SK-N-SH (cell line): Measurements from ENCODE around the gene PHC2. TPM values are rescaled to one million over a fixed set of nuclear protein-coding genes. Genes with fewer than 3 reads are reported as not detected.

Experiments
- CTCF ChIA-PET: fragments of 300-600, 350-600 bp; formaldehyde crosslinking; extraction: SDS; loops from one replicate; lab custom pipeline; 2021; lab: Yijun Ruan, JAX
- POLR2A ChIA-PET: fragments of 350-600 bp; sonication (Branson Sonifier 250); formaldehyde crosslinking; extraction: SDS; loops from one replicate; lab custom pipeline; 2020; ENCODE audit warnings: antibody characterized with exemption, inconsistent platforms; lab: Yijun Ruan, JAX
- DNase-seq: peaks from one replicate; pipeline ENCODE4 v3.0.0; 2012
- H2AFZ ChIP-seq: fragments of 200-600 bp; sonication (generic); 2 replicates; pipeline ENCODE4 v1.8.1; 2016; ENCODE audit warnings: antibody characterized with exemption, mild to moderate bottlenecking, low read depth
- H3F3A ChIP-seq: fragments of 200-600 bp; sonication (generic); replicated peaks from 2 replicates; pipeline ENCODE3; 2016; ENCODE audit warnings: antibody characterized with exemption, mild to moderate bottlenecking; ENCODE audit not compliant: insufficient read depth
- H3K27ac ChIP-seq, 2 experiments: fragments of 200-500 bp in 1 of 2; fragments of 200-600 bp in 1 of 2; sonication (Bioruptor generic) in 1 of 2; sonication (generic), shearing (Covaris generic) in 1 of 2; 2 replicates each; pipeline versions ENCODE4 v1.5.1 to v1.6.1; 2014 to 2016; ENCODE audit warnings: low read depth in 2 of 2, inconsistent platforms in 1 of 2, low read length in 1 of 2, mild to moderate bottlenecking in 1 of 2, mixed read lengths in 1 of 2
- H3K27me3 ChIP-seq: fragments of 200-600 bp; sonication (generic), shearing (Covaris generic); 2 replicates; pipeline ENCODE4 v1.6.1; 2016; ENCODE audit warnings: mixed run types; ENCODE audit not compliant: insufficient read depth
- H3K36me3 ChIP-seq, 2 experiments: fragments of 200-500 bp in 1 of 2; fragments of 200-600 bp in 1 of 2; sonication (Bioruptor generic) in 1 of 2; sonication (generic) in 1 of 2; replicated peaks in 1 of 2; 2 replicates each; pipeline versions ENCODE3 to v1.5.1; 2014 to 2016; ENCODE audit warnings: low read length in 1 of 2, mild to moderate bottlenecking in 1 of 2; ENCODE audit not compliant: insufficient read depth in 2 of 2, control insufficient read depth in 1 of 2
- H3K4me1 ChIP-seq, 2 experiments: fragments of 200-500 bp in 1 of 2; fragments of 200-600 bp in 1 of 2; sonication (Bioruptor generic) in 1 of 2; sonication (generic), shearing (Covaris generic) in 1 of 2; 2 replicates each; pipeline versions ENCODE4 v1.5.1 to v1.6.1; 2014 to 2016; ENCODE audit warnings: low read depth in 1 of 2, low read length in 1 of 2, mixed run types in 1 of 2; ENCODE audit not compliant: insufficient read depth in 2 of 2, control insufficient read depth in 1 of 2
- H3K4me2 ChIP-seq: fragments of 200-600 bp; sonication (generic), shearing (Covaris generic); 2 replicates; pipeline ENCODE4 v1.6.1; 2017; ENCODE audit warnings: mixed run types
- H3K4me3 ChIP-seq, 2 experiments: fragments of 200-500 bp in 1 of 2; fragments of 200-600 bp in 1 of 2; sonication (Bioruptor generic) in 1 of 2; sonication (generic), shearing (Covaris generic) in 1 of 2; 2 replicates each; pipeline versions ENCODE4 v1.5.1 to v1.8.1; 2014 to 2016; ENCODE audit warnings: low read depth in 2 of 2, inconsistent platforms in 1 of 2, low read length in 1 of 2, mild to moderate bottlenecking in 1 of 2, mixed read lengths in 1 of 2, moderate library complexity in 1 of 2
- H3K79me2 ChIP-seq: fragments of 200-600 bp; sonication (generic); 2 replicates; pipeline ENCODE4 v1.8.1; 2017; ENCODE audit warnings: mild to moderate bottlenecking; ENCODE audit not compliant: insufficient read depth
- H3K9ac ChIP-seq: fragments of 200-600 bp; sonication (generic); 2 replicates; pipeline ENCODE4 v1.6.1; 2017; ENCODE audit warnings: mixed run types
- H3K9me2 ChIP-seq: fragments of 200-600 bp; sonication (generic); 2 replicates; pipeline ENCODE4 v1.6.1; 2017; ENCODE audit warnings: mixed run types
- H3K9me3 ChIP-seq: fragments of 200-600 bp; sonication (generic); 2 replicates; pipeline ENCODE4 v1.6.1; 2017; ENCODE audit warnings: mixed run types, mild to moderate bottlenecking, moderate library complexity
- H4K20me1 ChIP-seq: fragments of 200-600 bp; sonication (generic); 2 replicates; pipeline ENCODE4 v1.6.1; 2017; ENCODE audit warnings: mild to moderate bottlenecking, mixed run types; ENCODE audit not compliant: insufficient read depth
- CHD2 ChIP-seq: fragments of 150-350 bp; IDR thresholded peaks from 2 replicates; pipeline ENCODE4 v1.6.1; 2018; ENCODE audit warnings: low read length; ENCODE audit not compliant: partially characterized antibody
- ELF1 ChIP-seq: IDR thresholded peaks from 2 replicates; pipeline ENCODE4 v1.4.0; 2012
- FOSL2 ChIP-seq: IDR thresholded peaks from 2 replicates; pipeline ENCODE4 v1.4.0; 2012; ENCODE audit warnings: low read depth, mild to moderate bottlenecking, moderate library complexity, borderline replicate concordance
- GATA2 ChIP-seq: sonication (generic); formaldehyde crosslinking; IDR thresholded peaks from 2 replicates; pipeline ENCODE4 v1.5.0; 2020; ENCODE audit warnings: mild to moderate bottlenecking, missing genetic modification reagents
- JUND ChIP-seq: IDR thresholded peaks from 2 replicates; pipeline ENCODE4 v1.4.0; 2012
- MXI1 ChIP-seq: IDR thresholded peaks from 2 replicates; pipeline ENCODE4 v1.6.1; 2012; ENCODE audit warnings: mild to moderate bottlenecking, low read depth, low read length, improper control_type of control experiment
- NFIC ChIP-seq: IDR thresholded peaks from 2 replicates; pipeline ENCODE4 v1.4.0; 2012; ENCODE audit warnings: borderline replicate concordance
- POLR2AphosphoS5 ChIP-seq: IDR thresholded peaks from 2 replicates; pipeline ENCODE4 v1.6.1; 2012; ENCODE audit warnings: low read depth, low read length
- RAD21 ChIP-seq: IDR thresholded peaks from 2 replicates; pipeline ENCODE4 v1.6.1; 2012; ENCODE audit warnings: mild to moderate bottlenecking, low read length
- REST ChIP-seq: IDR thresholded peaks from 2 replicates; pipeline ENCODE4 v1.6.1; 2012; ENCODE audit warnings: mild to moderate bottlenecking, low read depth, low read length, moderate library complexity
- RXRA ChIP-seq: IDR thresholded peaks from 2 replicates; pipeline ENCODE4 v1.4.0; 2012; ENCODE audit warnings: low read depth, mild to moderate bottlenecking, borderline replicate concordance
- SIN3A ChIP-seq: IDR thresholded peaks from 2 replicates; pipeline ENCODE4 v1.6.1; 2012; ENCODE audit warnings: low read depth, mild to moderate bottlenecking, low read length, moderate library complexity, borderline replicate concordance
- SMC3 ChIP-seq: IDR thresholded peaks from 2 replicates; pipeline ENCODE4 v1.6.1; 2012; ENCODE audit warnings: low read depth, low read length, improper control_type of control experiment
- TAF1 ChIP-seq: IDR thresholded peaks from 2 replicates; pipeline ENCODE4 v1.6.1; 2012; ENCODE audit warnings: low read depth, mild to moderate bottlenecking, low read length, moderate library complexity, borderline replicate concordance
- TCF12 ChIP-seq: IDR thresholded peaks from 2 replicates; pipeline ENCODE4 v1.4.0; 2012
- USF2 ChIP-seq: fragments of 150-350 bp; IDR thresholded peaks from 2 replicates; pipeline ENCODE4 v1.6.1; 2017; ENCODE audit warnings: antibody characterized with exemption, low read length, low read depth, borderline replicate concordance
- WGBS: methylation state at CpG from one replicate; pipeline ENCODE4 v1.1.6; 2017; ENCODE audit warnings: low lambda C conversion rate; 5-methylcytosine and 5-hydroxymethylcytosine counted together
- polyA plus RNA-seq, 3 experiments: library from polyadenylated mRNA; depleted of rRNA; stranded (reverse); fragments of >200 nt; gene quantifications; 2 replicates each; pipeline ENCODE4 v1.2.3, GENCODE V29; 2012
- TF ChIP-seq, protein P1 (sequence below): IDR thresholded peaks from 2 replicates; pipeline ENCODE4 v1.4.0; 2012; ENCODE audit warnings: low read depth, borderline replicate concordance

Gene PHC2
- polyA plus RNA-seq, 1 of the 3 experiments (the other 2 are of a cell fraction): 98.7 TPM

GRCh38 chr1:33446590-33446989 lies 15.7 kb upstream of the PHC2 start:
- no peak overlapping the region for H3K4me2 ChIP-seq
- TF ChIP-seq TAF1 (no peak), RAD21 (no peak), NFIC (no peak), MXI1 (no peak), GATA2 (CRISPR knock-in tag) (no peak), TCF12 (no peak)
- TF ChIP-seq, all 33 proteins: peak for 0
- DNase-seq: no peak
- Histone ChIP-seq H3K4me3 (no peak overlapping the region), H3K79me2 (no peaks in the 10 kb centered on the region), H3F3A (peaks cover 14% of the 10 kb centered on the region), H3K27ac (no peak overlapping the region), H3K9me2 (no peaks in the 10 kb centered on the region), H2AFZ (no peak overlapping the region), H4K20me1 (no peaks in the 10 kb centered on the region), H3K27me3 (no peaks in the 10 kb centered on the region), H3K4me1 (peaks cover 10 to 21% of the 10 kb centered on the region in 2 experiments; a peak in 3 of 4 replicates), H3K36me3 (no peaks in the 10 kb centered on the region), H3K9me3 (no peaks in the 10 kb centered on the region), H3K9ac (no peak overlapping the region)
- POLR2A ChIA-PET: no interaction called here
- 84% methylated on average over 3 of the region's 3 CpGs for WGBS
- CTCF ChIA-PET: interaction anchor here (1.0 to 11.8 kb wide), 4 partner anchors 9 to 151 kb away, joined by 3 to 58 read pairs (median 4); no protein-coding TSS in a partner anchor

- 92% methylated on average over 6 of the region's 6 CpGs for WGBS
- peaks cover 10 to 21% of the 10 kb centered on the region in 2 experiments; a peak in 3 of 4 replicates for H3K4me1 ChIP-seq
- no peak overlapping the region for H3K4me3 ChIP-seq
- no peak for DNase-seq
- H3K4me2 ChIP-seq: no peak overlapping the region
- peak overlapping the region in 1 of 2 experiments; percentile 89; a peak in 1 of 4 replicates for H3K27ac ChIP-seq
- H3F3A ChIP-seq: peaks cover 12% of the 10 kb centered on the region
- ChIA-PET CTCF (interaction anchor here (1.6 to 11.8 kb wide), 2 partner anchors 10 to 26 kb away, joined by 6 to 58 read pairs; no protein-coding TSS in a partner anchor), POLR2A (no interaction called here)
- H3K9me3 ChIP-seq: no peaks in the 10 kb centered on the region
- no peak for TF ChIP-seq ELF1
- TF ChIP-seq REST: no peak
- TF ChIP-seq RXRA: no peak
- no peak for TF ChIP-seq SMC3
- TF ChIP-seq CHD2: no peak
- TF ChIP-seq JUND: no peak
- no peak for TF ChIP-seq FOSL2
- TF ChIP-seq, protein P1, sequence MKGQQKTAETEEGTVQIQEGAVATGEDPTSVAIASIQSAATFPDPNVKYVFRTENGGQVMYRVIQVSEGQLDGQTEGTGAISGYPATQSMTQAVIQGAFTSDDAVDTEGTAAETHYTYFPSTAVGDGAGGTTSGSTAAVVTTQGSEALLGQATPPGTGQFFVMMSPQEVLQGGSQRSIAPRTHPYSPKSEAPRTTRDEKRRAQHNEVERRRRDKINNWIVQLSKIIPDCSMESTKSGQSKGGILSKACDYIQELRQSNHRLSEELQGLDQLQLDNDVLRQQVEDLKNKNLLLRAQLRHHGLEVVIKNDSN: no peak
- TF ChIP-seq USF2: no peak
- no peak for TF ChIP-seq POLR2AphosphoS5
- no peak for TF ChIP-seq SIN3A
- H2AFZ ChIP-seq: no peak overlapping the region
- no peak overlapping the region for H3K9ac ChIP-seq
- H3K27me3 ChIP-seq: no peaks in the 10 kb centered on the region
- H3K79me2 ChIP-seq: no peaks in the 10 kb centered on the region
- no peaks in the 10 kb centered on the region for H3K9me2 ChIP-seq
- no peaks in the 10 kb centered on the region for H3K36me3 ChIP-seq
- no peaks in the 10 kb centered on the region for H4K20me1 ChIP-seq
Measured at GRCh38 chr1:33445108-33445507, 14.2 kb upstream of the PHC2 start.
